GM12864 (cell line): ENCODE results near the gene CISTR.

Experiments
- DNase-seq: peaks from one replicate; pipeline ENCODE4 v3.0.0-alpha.2; 2011; ENCODE audit warnings: low read depth
- H3K4me3 ChIP-seq: 2 replicates; pipeline ENCODE4 v1.5.1; 2011; ENCODE audit warnings: mild to moderate bottlenecking, low read depth, low read length, control low read depth
- TF ChIP-seq, protein P1 (sequence below): IDR thresholded peaks from 2 replicates; pipeline ENCODE4 v1.5.1; 2011; ENCODE audit warnings: low read depth, mild to moderate bottlenecking, moderate library complexity, low read length, control low read depth, inconsistent platforms; ENCODE audit errors: missing control alignments

CISTR gene

GRCh38 chr12:53729644-53730043 is 22.1 kb downstream of the CISTR start:
- no peak overlapping the region for H3K4me3 ChIP-seq
- TF ChIP-seq, protein P1, sequence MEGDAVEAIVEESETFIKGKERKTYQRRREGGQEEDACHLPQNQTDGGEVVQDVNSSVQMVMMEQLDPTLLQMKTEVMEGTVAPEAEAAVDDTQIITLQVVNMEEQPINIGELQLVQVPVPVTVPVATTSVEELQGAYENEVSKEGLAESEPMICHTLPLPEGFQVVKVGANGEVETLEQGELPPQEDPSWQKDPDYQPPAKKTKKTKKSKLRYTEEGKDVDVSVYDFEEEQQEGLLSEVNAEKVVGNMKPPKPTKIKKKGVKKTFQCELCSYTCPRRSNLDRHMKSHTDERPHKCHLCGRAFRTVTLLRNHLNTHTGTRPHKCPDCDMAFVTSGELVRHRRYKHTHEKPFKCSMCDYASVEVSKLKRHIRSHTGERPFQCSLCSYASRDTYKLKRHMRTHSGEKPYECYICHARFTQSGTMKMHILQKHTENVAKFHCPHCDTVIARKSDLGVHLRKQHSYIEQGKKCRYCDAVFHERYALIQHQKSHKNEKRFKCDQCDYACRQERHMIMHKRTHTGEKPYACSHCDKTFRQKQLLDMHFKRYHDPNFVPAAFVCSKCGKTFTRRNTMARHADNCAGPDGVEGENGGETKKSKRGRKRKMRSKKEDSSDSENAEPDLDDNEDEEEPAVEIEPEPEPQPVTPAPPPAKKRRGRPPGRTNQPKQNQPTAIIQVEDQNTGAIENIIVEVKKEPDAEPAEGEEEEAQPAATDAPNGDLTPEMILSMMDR: no peak
- DNase-seq: no peak

GRCh38 chr12:53728206-53728605 is 23.6 kb downstream of the CISTR start:
- TF ChIP-seq, protein P1: no peak
- DNase-seq: no peak
- peak overlapping the region; percentile 61; the same call in 1 of the 2 replicates for H3K4me3 ChIP-seq

DNA sequence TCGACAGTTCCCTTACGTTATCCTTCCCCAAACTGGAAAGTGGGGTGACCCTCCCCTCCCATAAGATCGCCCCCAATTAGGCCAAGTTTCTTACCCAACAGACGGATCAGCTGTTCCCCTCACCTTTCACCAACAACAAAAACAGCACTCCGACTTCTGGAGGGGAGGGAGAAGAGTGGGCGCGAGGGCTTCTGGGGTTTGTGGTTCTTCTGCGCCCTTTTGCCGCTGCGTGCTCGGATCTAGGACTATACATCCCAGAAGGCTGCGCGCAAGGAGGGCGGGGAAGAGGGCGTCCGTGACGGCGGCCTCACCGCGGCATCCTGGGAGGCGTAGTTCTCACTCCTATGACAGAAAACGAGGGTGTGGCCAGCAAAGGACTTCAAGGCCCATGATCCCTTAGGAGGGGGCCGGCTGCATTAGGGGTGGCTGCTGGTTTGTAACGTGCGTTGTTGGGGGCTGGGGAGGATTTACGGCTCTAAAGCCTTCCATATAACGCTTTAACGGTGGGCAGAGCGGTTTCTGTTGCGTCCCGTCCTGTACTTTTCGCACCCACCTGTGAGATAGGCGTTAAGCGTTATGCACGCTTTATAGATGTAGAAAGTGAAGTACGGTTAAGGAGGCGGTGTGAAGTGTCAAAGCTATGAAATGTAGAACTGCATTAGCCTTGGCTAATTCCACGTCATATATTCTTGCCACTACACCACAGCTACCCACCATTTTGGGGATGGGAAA is 24.3 kb downstream of the CISTR start, which contains the start of gene CALCOCO1:
CALCOCO1 (minus strand) TSS at position 143 of the 732 bp plus-strand sequence. CDS start 2,210 bp downstream, outside the sequence.
- TF ChIP-seq, protein P1: no peak
- DNase-seq: peak; percentile 95
- H3K4me3 ChIP-seq: peak within 1 kb of the TSS; percentile 70

GRCh38 chr12:53726946-53727309 is 24.9 kb downstream of the CISTR start:
- peak overlapping the region; percentile 70 for H3K4me3 ChIP-seq
- no peak for DNase-seq
- TF ChIP-seq, protein P1: no peak

DNA sequence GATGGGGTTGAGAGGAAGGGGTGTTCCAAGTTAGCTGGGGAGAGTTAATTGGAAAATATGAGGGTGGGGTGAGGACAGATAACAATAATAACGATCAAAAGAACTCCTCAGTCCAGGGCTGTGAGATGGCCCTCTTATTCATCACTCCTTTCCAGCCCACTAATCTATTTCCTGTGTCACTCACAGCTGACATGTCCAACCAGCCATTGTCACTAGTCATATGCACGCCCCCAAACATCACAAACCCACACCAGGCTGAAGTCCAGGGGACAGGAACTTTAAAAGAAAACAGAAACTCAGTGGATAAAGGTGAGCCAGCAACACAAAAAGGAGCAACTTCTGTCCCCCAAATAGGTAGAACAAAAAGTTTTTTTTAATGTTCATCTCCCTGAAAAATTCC is 25.4 kb downstream of the CISTR start:
- peak overlapping the region; percentile 70; the same call in 1 of the 2 replicates for H3K4me3 ChIP-seq
- TF ChIP-seq, protein P1: no peak
- no peak for DNase-seq

DNA sequence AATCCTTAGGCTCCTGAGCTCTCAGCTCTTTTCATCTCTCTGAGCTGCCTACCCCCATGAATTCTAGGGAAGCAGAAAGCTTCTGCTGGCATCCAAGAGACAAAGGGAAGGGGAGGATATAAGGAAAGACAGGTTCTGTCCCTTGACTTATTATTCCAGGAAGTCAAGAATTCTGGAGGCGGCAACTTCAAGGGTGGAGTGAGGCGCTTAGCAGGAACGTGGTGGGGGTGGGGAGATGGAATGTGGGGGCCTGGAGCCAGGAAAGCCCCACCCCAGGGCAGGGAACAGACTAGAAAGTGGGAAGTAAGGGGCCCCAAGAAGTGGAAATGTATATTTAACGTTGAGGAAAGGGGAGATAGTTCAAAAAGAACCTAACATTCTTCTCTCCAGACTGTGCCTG is 26.0 kb downstream of the CISTR start:
- no peak overlapping the region for H3K4me3 ChIP-seq
- no peak for DNase-seq
- TF ChIP-seq, protein P1: no peak
